Ectodermal cell (in vitro differentiated cells): Measurements from ENCODE around the gene CTSH.
"Not testable (repeated sequence)": the region's sequence is repeated elsewhere in the genome, so short reads cannot be mapped to it uniquely, and the experiment has no call there.

ENCODE experiments used
- H3K27ac ChIP-seq: 2 replicates; pipeline ENCODE4 v1.7.0; 2013; ENCODE audit warnings: mild to moderate bottlenecking, low read depth, low read length; ENCODE audit not compliant: insufficient read depth, poor library complexity, severe bottlenecking
- H3K27me3 ChIP-seq: 2 replicates; pipeline ENCODE4 v1.7.0; 2013; ENCODE audit warnings: mild to moderate bottlenecking, low read length; ENCODE audit not compliant: insufficient read depth, control insufficient read depth, poor library complexity, severe bottlenecking
- H3K36me3 ChIP-seq: one replicate; pipeline ENCODE4 v1.7.0; 2013; ENCODE audit warnings: low read length; ENCODE audit not compliant: control insufficient read depth, insufficient read depth
- H3K4me1 ChIP-seq: one replicate; pipeline ENCODE4 v1.7.0; 2013; ENCODE audit warnings: low read length; ENCODE audit not compliant: control insufficient read depth, insufficient read depth
- H3K4me3 ChIP-seq: 2 replicates; pipeline ENCODE4 v1.7.0; 2013; ENCODE audit warnings: low read depth, low read length, control low read depth; ENCODE audit not compliant: insufficient read depth
- H3K9me3 ChIP-seq: 2 replicates; pipeline ENCODE4 v1.7.0; 2013; ENCODE audit warnings: mild to moderate bottlenecking, low read length, moderate library complexity; ENCODE audit not compliant: control insufficient read depth
- WGBS, 2 experiments: methylation state at CpG; one replicate each; pipeline ENCODE4 v1.1.7; 2013; ENCODE audit warnings: missing lambda C conversion rate in 2 of 2; 5-methylcytosine and 5-hydroxymethylcytosine counted together

CTSH gene

DNA sequence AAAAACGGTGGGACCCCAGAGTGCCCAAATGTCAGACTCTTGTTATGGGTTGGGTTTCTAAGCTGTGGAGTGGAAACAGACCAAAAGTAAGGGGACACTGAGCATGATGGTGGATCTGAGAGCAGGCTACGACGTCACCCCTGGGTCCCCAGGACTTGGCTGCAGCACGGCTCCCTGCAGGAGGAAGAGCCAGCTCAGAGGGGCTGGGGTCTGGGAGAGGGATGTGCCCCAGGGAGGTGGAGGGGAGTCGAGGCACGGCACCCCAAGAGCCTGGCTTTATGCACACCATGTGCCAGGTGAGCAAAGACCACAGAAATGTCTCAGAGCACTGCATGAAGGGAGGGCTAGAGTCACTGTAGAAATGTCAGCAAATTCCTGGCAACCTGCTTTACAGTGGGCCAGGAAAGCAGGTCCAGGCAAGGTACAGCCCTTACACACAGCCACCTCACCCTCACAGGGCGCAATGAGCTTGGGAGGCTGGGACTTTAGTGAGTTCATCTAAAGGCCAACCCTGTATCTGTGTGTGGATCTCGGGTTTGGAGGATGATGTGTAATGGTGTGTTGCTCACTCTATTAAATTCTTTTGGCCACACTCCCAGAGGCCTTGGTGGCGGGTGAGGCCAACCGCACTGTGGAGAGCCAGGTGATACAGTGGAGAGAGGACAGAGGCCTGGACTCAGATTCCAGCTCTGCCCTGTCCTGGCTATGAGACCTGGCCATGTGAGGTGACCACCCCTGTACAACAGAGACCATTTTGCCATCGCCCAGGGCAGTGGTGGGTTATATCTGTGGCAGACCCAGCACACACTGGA, 14.1 kb downstream of the CTSH start:
- 86% methylated on average over 11 of the region's 11 CpGs for WGBS, 2 experiments
- H3K27me3 ChIP-seq: no peaks in the 10 kb centered on the region

GRCh38 chr15:78929536-78930264, 15.1 kb downstream of the CTSH start:
- no peaks in the 10 kb centered on the region for H3K4me1 ChIP-seq
- H3K27ac ChIP-seq: no peak overlapping the region
- H3K4me3 ChIP-seq: no peak overlapping the region
- H3K9me3 ChIP-seq: no peaks in the 10 kb centered on the region
- H3K36me3 ChIP-seq: no peaks in the 10 kb centered on the region
- H3K27me3 ChIP-seq: no peaks in the 10 kb centered on the region
- WGBS, 2 experiments: 91 to 93% methylated on average over 16 of the region's 16 CpGs

More for the DNA sequence above, 14.1 kb downstream of the CTSH start:
- no peaks in the 10 kb centered on the region for H3K4me1 ChIP-seq
- no peaks in the 10 kb centered on the region for H3K9me3 ChIP-seq
- H3K27ac ChIP-seq: no peak overlapping the region
- H3K4me3 ChIP-seq: no peak overlapping the region
- no peaks in the 10 kb centered on the region for H3K36me3 ChIP-seq

GRCh38 chr15:78928616-78929093, 16.2 kb downstream of the CTSH start:
- Histone ChIP-seq H3K4me3 (no peak overlapping the region), H3K4me1 (no peaks in the 10 kb centered on the region), H3K36me3 (no peaks in the 10 kb centered on the region), H3K27me3 (no peaks in the 10 kb centered on the region), H3K9me3 (no peaks in the 10 kb centered on the region), H3K27ac (no peak overlapping the region)
- WGBS, 2 experiments: 95% methylated on average over 14 of the region's 14 CpGs

- H3K27ac ChIP-seq, H3K4me3 ChIP-seq: not testable (repeated sequence)
Measured at GRCh38 chr15:78928176-78928575, 16.7 kb downstream of the CTSH start.

DNA sequence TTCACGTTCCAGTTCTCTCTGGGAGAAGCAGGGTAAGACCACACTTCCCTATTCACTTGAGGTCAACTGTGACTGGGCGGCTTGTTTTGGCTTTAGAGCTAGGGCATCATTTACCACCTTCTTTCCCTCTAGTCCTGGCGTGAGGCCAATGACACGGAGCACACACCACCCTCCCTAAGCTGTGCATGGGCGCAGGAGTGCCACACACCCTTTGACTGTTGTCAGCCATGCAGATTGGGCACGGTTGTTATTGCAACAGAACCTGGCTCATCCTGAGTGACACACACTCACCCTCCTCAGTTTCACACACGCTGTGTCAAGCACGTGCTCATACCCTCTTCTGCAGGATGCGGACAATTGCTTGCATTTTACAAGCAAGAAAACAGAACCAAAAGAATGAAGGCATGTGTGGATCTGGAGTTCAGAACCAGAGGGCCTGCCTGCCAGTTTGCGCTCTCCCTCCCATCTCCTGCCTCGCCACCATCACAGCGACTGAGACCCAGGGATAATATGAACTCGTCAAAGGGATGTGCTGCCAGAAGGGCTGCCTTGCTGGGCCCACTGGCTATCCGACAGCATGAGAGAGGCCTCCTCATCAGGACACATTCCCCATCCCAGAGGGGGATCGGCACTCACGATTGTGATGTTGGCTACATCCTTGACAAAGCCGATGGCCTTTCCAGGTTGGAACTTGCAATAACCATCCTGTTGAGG, 17.6 kb downstream of the CTSH start:
- H3K4me1 ChIP-seq: no peaks in the 10 kb centered on the region
- H3K27ac ChIP-seq: no peak overlapping the region
- peaks cover under 1% of the 10 kb centered on the region for H3K36me3 ChIP-seq
- no peaks in the 10 kb centered on the region for H3K9me3 ChIP-seq
- H3K27me3 ChIP-seq: no peaks in the 10 kb centered on the region
- no peak overlapping the region for H3K4me3 ChIP-seq
- 91 to 94% methylated on average over 17 of the region's 17 CpGs for WGBS, 2 experiments

More at GRCh38 chr15:78928176-78928575, 16.7 kb downstream of the CTSH start:
- H3K9me3 ChIP-seq, H3K27me3 ChIP-seq, H3K36me3 ChIP-seq, H3K4me1 ChIP-seq: not testable (repeated sequence)
- 93 to 95% methylated on average over 14 of the region's 14 CpGs for WGBS, 2 experiments

DNA sequence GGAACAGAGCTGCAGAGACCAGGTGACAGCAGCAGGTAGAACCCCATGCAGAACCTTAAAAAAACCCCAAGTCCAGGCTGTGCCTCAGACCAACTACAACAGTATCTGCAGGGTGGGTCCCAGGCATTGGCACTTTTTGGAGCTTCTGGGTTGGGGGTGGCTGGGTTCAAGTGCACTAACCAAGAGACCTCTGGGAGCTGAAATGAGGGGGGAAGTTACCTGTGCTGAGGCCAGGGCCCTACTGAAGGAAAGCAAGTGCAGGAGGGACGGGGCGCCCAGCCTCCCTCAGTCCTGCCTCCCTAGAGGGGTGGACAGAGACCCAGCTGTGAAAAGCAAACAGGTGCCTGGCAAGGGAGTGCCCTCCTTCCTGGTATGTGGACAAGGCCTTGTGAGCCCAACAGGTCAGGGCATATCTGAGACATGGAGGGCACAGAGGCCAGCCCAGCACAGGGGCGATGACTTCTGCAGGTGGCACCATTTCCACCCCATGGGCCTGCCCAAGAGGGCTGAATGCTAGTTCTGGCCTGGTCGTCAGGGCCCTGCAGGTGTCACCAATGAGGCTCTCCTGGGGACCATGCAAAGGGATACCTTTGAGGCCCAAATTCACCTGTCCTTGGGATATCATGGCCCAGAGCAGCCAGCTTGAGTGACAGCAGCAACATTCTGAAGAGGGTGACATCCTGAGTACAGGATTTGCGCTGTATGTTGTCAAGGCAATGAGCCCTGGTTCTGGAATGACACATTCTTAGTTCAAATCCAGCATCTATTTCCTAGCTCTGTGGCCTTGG, 18.7 kb downstream of the CTSH start:
- WGBS, 2 experiments: 88 to 89% methylated on average over 5 of the region's 5 CpGs
- Histone ChIP-seq H3K9me3 (no peaks in the 10 kb centered on the region), H3K27me3 (no peaks in the 10 kb centered on the region), H3K4me1 (no peaks in the 10 kb centered on the region), H3K4me3 (no peak overlapping the region), H3K27ac (no peak overlapping the region), H3K36me3 (peaks cover 11% of the 10 kb centered on the region)

DNA sequence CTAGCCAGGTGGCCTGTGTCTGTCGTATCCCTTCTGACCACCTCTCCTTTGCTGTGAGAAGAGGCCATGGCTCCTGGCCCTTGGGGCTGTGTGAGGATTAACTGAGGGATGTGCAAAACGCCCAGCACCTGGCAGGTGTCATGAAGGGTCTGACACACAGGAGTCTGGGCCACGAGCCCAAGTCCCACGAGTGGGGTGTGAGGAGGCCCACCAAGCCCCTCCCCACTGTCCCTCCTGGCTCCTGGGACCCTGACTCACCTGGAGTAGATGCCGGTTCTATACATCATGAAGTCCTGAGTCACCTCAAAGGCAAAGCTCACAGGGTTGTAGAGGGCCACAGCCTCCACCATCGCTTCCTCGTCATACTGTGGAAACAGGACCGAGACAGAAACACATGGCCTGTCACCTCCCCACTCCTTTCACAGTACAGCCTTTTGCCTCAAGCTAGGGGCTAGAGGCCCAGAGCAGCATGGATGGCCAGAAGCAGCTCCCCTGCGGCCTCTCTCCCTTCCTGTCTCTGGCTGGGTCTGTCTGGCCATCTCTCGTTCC, 19.7 kb downstream of the CTSH start:
- Histone ChIP-seq H3K27ac (no peak overlapping the region), H3K27me3 (no peaks in the 10 kb centered on the region), H3K9me3 (no peaks in the 10 kb centered on the region), H3K4me1 (no peaks in the 10 kb centered on the region), H3K36me3 (peaks cover 14% of the 10 kb centered on the region), H3K4me3 (no peak overlapping the region)
- 85 to 95% methylated on average over 9 to 10 of the region's 10 CpGs for whole genome bisulfite sequencing, 2 experiments

- Histone ChIP-seq H3K27ac (no peak overlapping the region), H3K4me3 (no peak overlapping the region), H3K4me1 (no peaks in the 10 kb centered on the region), H3K9me3 (no peaks in the 10 kb centered on the region), H3K27me3 (no peaks in the 10 kb centered on the region), H3K36me3 (peaks cover 18% of the 10 kb centered on the region)
- 94% methylated on average over 16 to 18 of the region's 18 CpGs for WGBS, 2 experiments
Measured at GRCh38 chr15:78923480-78924360, 21.1 kb downstream of the CTSH start.

DNA sequence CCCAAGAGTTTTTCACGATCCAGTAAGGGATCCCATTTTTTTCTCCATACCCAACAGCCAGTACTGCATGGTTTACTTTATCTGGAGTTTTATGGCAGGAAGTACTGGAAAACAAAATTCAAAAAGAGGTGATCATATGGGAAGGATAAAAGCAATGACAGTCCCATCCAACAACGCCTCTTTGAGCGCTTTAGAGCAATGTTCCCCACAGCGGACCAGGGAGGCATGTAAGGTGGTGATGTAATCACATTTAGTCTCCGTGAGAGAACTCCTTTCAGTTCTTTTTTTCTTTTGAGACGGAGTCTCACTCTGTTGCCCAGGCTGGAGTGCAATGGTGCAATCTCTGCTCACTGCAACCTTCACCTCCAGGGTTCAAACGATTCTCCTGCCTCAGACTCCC, 21.8 kb downstream of the CTSH start:
- no peaks in the 10 kb centered on the region for H3K9me3 ChIP-seq
- no peak overlapping the region for H3K4me3 ChIP-seq
- no peak overlapping the region for H3K27ac ChIP-seq
- no peaks in the 10 kb centered on the region for H3K27me3 ChIP-seq
- peaks cover 22% of the 10 kb centered on the region for H3K36me3 ChIP-seq
- H3K4me1 ChIP-seq: no peaks in the 10 kb centered on the region
- 97 to 99% methylated on average over 7 of the region's 7 CpGs for WGBS, 2 experiments
